Hepatocyte (in vitro differentiated cells): ENCODE results near the gene MYBPC2. TPM values are rescaled to one million over a fixed set of nuclear protein-coding genes. Genes with fewer than 3 reads are reported as not detected.

ENCODE experiments used
- DNase-seq: peaks from one replicate; pipeline ENCODE4 v3.0.0-alpha.2; 2016; ENCODE audit warnings: low spot score
- H2AFZ ChIP-seq: fragments of 200-600 bp; sonication (generic); 2 replicates; pipeline ENCODE4 v1.6.0; 2016; ENCODE audit warnings: antibody characterized with exemption, mild to moderate bottlenecking
- H3K27ac ChIP-seq: fragments of 200-600 bp; sonication (generic); 2 replicates; pipeline ENCODE4 v1.5.1; 2016; ENCODE audit warnings: mild to moderate bottlenecking
- H3K27me3 ChIP-seq: fragments of 200-600 bp; sonication (generic); 2 replicates; pipeline ENCODE4 v1.6.1; 2016
- H3K36me3 ChIP-seq: fragments of 200-600 bp; sonication (generic); replicated peaks from 2 replicates; pipeline ENCODE4 v1.5.1; 2016; ENCODE audit warnings: low read depth; ENCODE audit not compliant: insufficient read depth
- H3K4me1 ChIP-seq: fragments of 200-600 bp; sonication (generic); 2 replicates; pipeline ENCODE4 v1.5.1; 2016; ENCODE audit warnings: mild to moderate bottlenecking, moderate library complexity; ENCODE audit not compliant: insufficient read depth
- H3K4me2 ChIP-seq: fragments of 200-600 bp; sonication (generic); 2 replicates; pipeline ENCODE4 v1.6.0; 2016
- H3K4me3 ChIP-seq: fragments of 200-600 bp; sonication (generic); 2 replicates; pipeline ENCODE4 v1.5.1; 2016; ENCODE audit warnings: mild to moderate bottlenecking
- H3K79me2 ChIP-seq: fragments of 200-600 bp; sonication (generic); 2 replicates; pipeline ENCODE4 v1.6.0; 2017; ENCODE audit warnings: mild to moderate bottlenecking
- H3K9me2 ChIP-seq: fragments of 200-600 bp; sonication (generic); replicated peaks from 2 replicates; pipeline ENCODE4 v1.6.0; 2017; ENCODE audit warnings: mild to moderate bottlenecking; ENCODE audit not compliant: insufficient read depth
- H3K9me3 ChIP-seq: fragments of 200-600 bp; sonication (generic); 2 replicates; pipeline ENCODE4 v1.5.1; 2016; ENCODE audit warnings: low read depth, mild to moderate bottlenecking
- H4K20me1 ChIP-seq: fragments of 200-600 bp; sonication (generic); 2 replicates; pipeline ENCODE4 v1.6.0; 2016; ENCODE audit warnings: mild to moderate bottlenecking; ENCODE audit not compliant: insufficient read depth, poor library complexity, severe bottlenecking
- CTCF ChIP-seq: fragments of 200-600 bp; sonication (generic); IDR thresholded peaks from 2 replicates; pipeline ENCODE4 v1.5.1; 2016; ENCODE audit warnings: antibody characterized with exemption, mild to moderate bottlenecking; ENCODE audit not compliant: poor library complexity
- EZH2 ChIP-seq: fragments of 200-600 bp; sonication (generic); IDR thresholded peaks from 2 replicates; pipeline ENCODE4 v1.6.1; 2016; ENCODE audit warnings: antibody characterized with exemption, mild to moderate bottlenecking, borderline replicate concordance
- EZH2phosphoT487 ChIP-seq: fragments of 200-600 bp; sonication (generic); IDR thresholded peaks from one replicate; pipeline ENCODE4 v1.6.1; 2018; ENCODE audit warnings: antibody characterized with exemption, mild to moderate bottlenecking, low read depth, moderate library complexity; ENCODE audit not compliant: unreplicated experiment, severe bottlenecking
- WGBS: methylation state at CpG from one replicate; pipeline ENCODE4 v1.1.6; 2016; ENCODE audit warnings: low lambda C conversion rate; ENCODE audit errors: missing lambda C conversion rate; 5-methylcytosine and 5-hydroxymethylcytosine counted together
- polyA plus RNA-seq: library from polyadenylated mRNA; unstranded; fragments of >200 nt; fragmentation: Nextera tagmentation; extraction: Ambion mirVana; gene quantifications from 2 replicates; pipeline ENCODE4 v1.2.1, GENCODE V29; 2016
- total RNA-seq: library from RNA; depleted of rRNA; stranded (reverse); fragments of >200 nt; gene quantifications from 2 replicates; pipeline ENCODE4 v1.2.3, GENCODE V29; 2014

MYBPC2 gene
- total and polyA plus RNA-seq, 2 experiments from 2014 or later, result 0.07 TPM; not detected in 1

GRCh38 chr19:50505856-50506611 lies 73.3 kb downstream of the MYBPC2 start:
- Histone ChIP-seq H3K4me2 (no peak overlapping the region), H3K27ac (no peak overlapping the region), H3K9me3 (no peaks in the 10 kb centered on the region), H3K36me3 (no peaks in the 10 kb centered on the region), H3K4me1 (peaks cover 5% of the 10 kb centered on the region), H3K79me2 (no peaks in the 10 kb centered on the region), H2AFZ (no peak overlapping the region), H3K9me2 (no peaks in the 10 kb centered on the region), H3K4me3 (no peak overlapping the region), H4K20me1 (no peaks in the 10 kb centered on the region), H3K27me3 (no peaks in the 10 kb centered on the region)
- TF ChIP-seq CTCF (no peak), EZH2phosphoT487 (no peak), EZH2 (no peak)
- WGBS, result 94% methylated on average over 21 of the region's 30 CpGs
- no peak for DNase-seq

- Histone ChIP-seq H3K27ac (no peak overlapping the region), H3K4me2 (no peak overlapping the region), H3K4me3 (no peak overlapping the region), H3K4me1 (peaks cover 5% of the 10 kb centered on the region), H4K20me1 (no peaks in the 10 kb centered on the region), H3K27me3 (no peaks in the 10 kb centered on the region), H3K9me3 (no peaks in the 10 kb centered on the region), H3K9me2 (no peaks in the 10 kb centered on the region), H3K36me3 (no peaks in the 10 kb centered on the region), H3K79me2 (no peaks in the 10 kb centered on the region), H2AFZ (no peak overlapping the region)
- WGBS, result 100% methylated on average over 1 of the region's 10 CpGs
- TF ChIP-seq CTCF (no peak), EZH2phosphoT487 (no peak), EZH2 (no peak)
- DNase-seq, result no peak
Measured at GRCh38 chr19:50506700-50507099, 74.0 kb downstream of the MYBPC2 start.

GRCh38 chr19:50507376-50507775 lies 74.7 kb downstream of the MYBPC2 start:
- no peak overlapping the region for H3K4me3 ChIP-seq
- H3K27ac ChIP-seq, result no peak overlapping the region
- no peaks in the 10 kb centered on the region for H4K20me1 ChIP-seq
- H2AFZ ChIP-seq, result no peak overlapping the region
- H3K4me2 ChIP-seq, result no peak overlapping the region
- no peaks in the 10 kb centered on the region for H3K27me3 ChIP-seq
- H3K36me3 ChIP-seq, result no peaks in the 10 kb centered on the region
- no peaks in the 10 kb centered on the region for H3K79me2 ChIP-seq
- H3K9me3 ChIP-seq, result no peaks in the 10 kb centered on the region
- 94% methylated on average over 8 of the region's 8 CpGs for WGBS
- no peaks in the 10 kb centered on the region for H3K9me2 ChIP-seq
- no peak for DNase-seq
- no peak for TF ChIP-seq EZH2
- no peak for TF ChIP-seq CTCF
- no peak for TF ChIP-seq EZH2phosphoT487
- peaks cover 5% of the 10 kb centered on the region for H3K4me1 ChIP-seq
